H1 (cell line): Measurements from ENCODE around the gene SURF1. TPM values are rescaled to one million over a fixed set of nuclear protein-coding genes. Genes with fewer than 3 reads are reported as not detected.
A peak's percentile ranks its signal among the peaks of the same experiment; 100 is the strongest.

Experiments used
- CTCF ChIA-PET: fragments of 300-600 bp; sonication (Branson Sonifier 250); formaldehyde crosslinking; loops from one replicate; lab custom pipeline; 2021; ENCODE audit not compliant: partially characterized antibody; lab: Charles Lee
- POLR2A ChIA-PET: fragments of 300-600 bp; sonication (Branson Sonifier 250); formaldehyde crosslinking; loops from one replicate; lab custom pipeline; 2021; ENCODE audit warnings: inconsistent platforms; ENCODE audit not compliant: partially characterized antibody; lab: Charles Lee
- DNase-seq, 2 experiments: peaks; one replicate each; pipeline versions ENCODE4 v3.0.0 to v3.0.0-alpha.2; 2010 to 2022; ENCODE audit warnings: low spot score in 2 of 2, low read depth in 1 of 2, mixed read lengths in 1 of 2
- FAIRE-seq: peaks from 2 replicates; lab custom pipeline; 2011; peaks lifted over from hg19 to GRCh38; lab: Jason Lieb, UNC
- H2AFZ ChIP-seq: 2 replicates; pipeline ENCODE4 v1.8.1; 2012; ENCODE audit warnings: low read length, inconsistent platforms
- H2AK5ac ChIP-seq: 2 replicates; pipeline ENCODE4 v1.6.1; 2013; ENCODE audit warnings: low read depth, low read length
- H2BK120ac ChIP-seq: replicated peaks from 2 replicates; pipeline ENCODE3; 2013; ENCODE audit warnings: low read depth, low read length, inconsistent platforms
- H2BK12ac ChIP-seq: 2 replicates; pipeline ENCODE4 v1.6.1; 2013; ENCODE audit warnings: low read depth, low read length
- H2BK15ac ChIP-seq: 2 replicates; pipeline ENCODE4 v1.6.1; 2013; ENCODE audit warnings: low read length
- H2BK20ac ChIP-seq: 2 replicates; pipeline ENCODE4 v1.6.1; 2013; ENCODE audit warnings: low read length
- H2BK5ac ChIP-seq: 2 replicates; pipeline ENCODE4 v1.6.1; 2013; ENCODE audit warnings: low read depth, low read length
- H3K14ac ChIP-seq: 2 replicates; pipeline ENCODE4 v1.6.1; 2013; ENCODE audit warnings: inconsistent platforms; ENCODE audit not compliant: insufficient read length
- H3K18ac ChIP-seq: 2 replicates; pipeline ENCODE4 v1.6.1; 2013; ENCODE audit warnings: low read length; ENCODE audit errors: extremely low read depth
- H3K23ac ChIP-seq: 2 replicates; pipeline ENCODE4 v1.6.1; 2013; ENCODE audit warnings: inconsistent platforms; ENCODE audit not compliant: insufficient read length
- H3K23me2 ChIP-seq: 2 replicates; pipeline ENCODE4 v1.6.1; 2013; ENCODE audit warnings: low read depth, low read length
- H3K27ac ChIP-seq: 2 replicates; pipeline ENCODE4 v1.6.1; 2011; ENCODE audit warnings: low read depth, low read length, inconsistent platforms
- H3K27me3 ChIP-seq, 4 experiments: replicated peaks in 1 of 4; 1 replicate in 1 of 4; 2 replicates in 3 of 4; pipeline versions ENCODE4 v1.6.1 to v1.8.1; 2011 to 2013; ENCODE audit warnings: low read length in 3 of 4, mild to moderate bottlenecking in 3 of 4, inconsistent platforms in 2 of 4, mixed read lengths in 2 of 4, moderate library complexity in 1 of 4; ENCODE audit not compliant: control insufficient read depth in 3 of 4, insufficient read depth in 3 of 4; ENCODE audit errors: extremely low read depth in 1 of 4
- H3K36me3 ChIP-seq, 4 experiments: 2 replicates each; pipeline versions ENCODE4 v1.6.1 to v1.8.1; 2011 to 2013; ENCODE audit warnings: mild to moderate bottlenecking in 4 of 4, low read length in 3 of 4, moderate library complexity in 2 of 4, control low read depth in 1 of 4, inconsistent platforms in 1 of 4; ENCODE audit not compliant: insufficient read depth in 4 of 4, control insufficient read depth in 2 of 4
- H3K4ac ChIP-seq: replicated peaks from 2 replicates; pipeline ENCODE3; 2013; ENCODE audit warnings: low read length, low read depth, mixed read lengths, inconsistent platforms; ENCODE audit not compliant: insufficient read length
- H3K4me1 ChIP-seq, 4 experiments: replicated peaks in 1 of 4; 1 replicate in 1 of 4; 2 replicates in 3 of 4; pipeline versions ENCODE4 v1.6.1 to v1.8.1; 2011 to 2013; ENCODE audit warnings: low read length in 3 of 4, inconsistent platforms in 2 of 4, mixed read lengths in 1 of 4; ENCODE audit not compliant: insufficient read depth in 4 of 4, control insufficient read depth in 3 of 4
- H3K4me2 ChIP-seq, 2 experiments: 2 replicates each; pipeline versions ENCODE4 v1.6.1 to v1.8.1; 2011 to 2013; ENCODE audit warnings: low read depth in 2 of 2, low read length in 2 of 2, control low read depth in 1 of 2, inconsistent platforms in 1 of 2, mild to moderate bottlenecking in 1 of 2; ENCODE audit not compliant: insufficient read depth in 1 of 2
- H3K4me3 ChIP-seq, 4 experiments: fragments of 200-600, 300-600 bp in 1 of 4; sonication (generic), shearing (Covaris generic), sonication (Bioruptor Twin) in 1 of 4; 2 replicates each; pipeline versions ENCODE4 v1.5.1 to v1.8.1; 2011 to 2016; ENCODE audit warnings: low read length in 4 of 4, low read depth in 3 of 4, control low read depth in 2 of 4, inconsistent platforms in 2 of 4, mild to moderate bottlenecking in 2 of 4, mixed read lengths in 1 of 4, moderate library complexity in 1 of 4; ENCODE audit not compliant: insufficient read depth in 2 of 4; ENCODE audit errors: extremely low read depth in 1 of 4
- H3K56ac ChIP-seq: replicated peaks from 2 replicates; pipeline ENCODE3; 2013; ENCODE audit warnings: low read depth, mild to moderate bottlenecking, mixed read lengths, low read length, inconsistent platforms; ENCODE audit not compliant: insufficient read length
- H3K79me1 ChIP-seq: 2 replicates; pipeline ENCODE4 v1.6.1; 2013; ENCODE audit warnings: low read depth, low read length, control low read depth
- H3K79me2 ChIP-seq, 2 experiments: 2 replicates each; pipeline versions ENCODE4 v1.6.1 to v1.8.1; 2012 to 2013; ENCODE audit warnings: low read length in 2 of 2, mild to moderate bottlenecking in 2 of 2, inconsistent platforms in 1 of 2; ENCODE audit not compliant: insufficient read depth in 2 of 2, control insufficient read depth in 1 of 2
- H3K9ac ChIP-seq, 4 experiments: replicated peaks in 1 of 4; 1 replicate in 1 of 4; 2 replicates in 3 of 4; pipeline versions ENCODE4 v1.6.1 to v1.8.1; 2011 to 2013; ENCODE audit warnings: low read depth in 3 of 4, low read length in 3 of 4, control low read depth in 2 of 4, mild to moderate bottlenecking in 2 of 4, moderate library complexity in 2 of 4, inconsistent platforms in 1 of 4; ENCODE audit errors: extremely low read depth in 1 of 4
- H3K9me3 ChIP-seq, 2 experiments: 2 replicates each; pipeline versions ENCODE4 v1.6.1 to v1.8.1; 2012 to 2013; ENCODE audit warnings: mild to moderate bottlenecking in 2 of 2, moderate library complexity in 2 of 2, control low read depth in 1 of 2, inconsistent platforms in 1 of 2, low read depth in 1 of 2, low read length in 1 of 2, mixed read lengths in 1 of 2; ENCODE audit not compliant: insufficient read depth in 2 of 2
- H4K20me1 ChIP-seq, 2 experiments: replicated peaks in 1 of 2; 2 replicates each; pipeline versions ENCODE3 to v1.8.1; 2011 to 2013; ENCODE audit warnings: inconsistent platforms in 2 of 2, low read length in 2 of 2, mild to moderate bottlenecking in 1 of 2; ENCODE audit not compliant: insufficient read depth in 2 of 2, control insufficient read depth in 1 of 2
- H4K5ac ChIP-seq: 2 replicates; pipeline ENCODE4 v1.6.1; 2013; ENCODE audit warnings: low read length, low read depth, mixed read lengths, inconsistent platforms; ENCODE audit not compliant: insufficient read length
- H4K8ac ChIP-seq: 2 replicates; pipeline ENCODE4 v1.8.0; 2013; ENCODE audit warnings: mild to moderate bottlenecking, moderate library complexity, low read length, inconsistent platforms; ENCODE audit not compliant: insufficient read depth; ENCODE audit errors: extremely low read depth
- H4K91ac ChIP-seq: replicated peaks from 2 replicates; pipeline ENCODE3; 2013; ENCODE audit warnings: low read length, mixed read lengths, inconsistent platforms; ENCODE audit not compliant: insufficient read length
- ASH2L ChIP-seq: fragments of 200-600, 300-600 bp; sonication (generic); IDR thresholded peaks from one replicate; pipeline ENCODE4 v1.7.1; 2017; ENCODE audit warnings: low read length
- CHD1 ChIP-seq: IDR thresholded peaks from 2 replicates; pipeline ENCODE4 v1.6.1; 2012; ENCODE audit warnings: low read depth, low read length, improper control_type of control experiment
- CTCF ChIP-seq, 3 experiments: IDR thresholded peaks; 1 replicate in 2 of 3; 2 replicates in 1 of 3; pipeline versions ENCODE4 v1.5.1 to v1.6.1; 2011; ENCODE audit warnings: low read length in 3 of 3, mild to moderate bottlenecking in 3 of 3, inconsistent platforms in 2 of 3, low read depth in 1 of 3, moderate library complexity in 1 of 3; ENCODE audit not compliant: insufficient read depth in 1 of 3; ENCODE audit errors: control extremely low read depth in 1 of 3
- KDM4A ChIP-seq: IDR thresholded peaks from one replicate; pipeline ENCODE4 v1.7.1; 2012; ENCODE audit warnings: low read depth, mild to moderate bottlenecking, moderate library complexity, low read length, inconsistent platforms; ENCODE audit not compliant: severe bottlenecking
- RAD21 ChIP-seq, 2 experiments: IDR thresholded peaks in 1 of 2; conservative IDR thresholded peaks in 1 of 2; 2 replicates each; pipeline ENCODE4 v1.6.1; 2011; ENCODE audit warnings: low read depth in 2 of 2, low read length in 2 of 2, improper control_type of control experiment in 1 of 2, inconsistent platforms in 1 of 2, mild to moderate bottlenecking in 1 of 2, moderate library complexity in 1 of 2
- SIRT6 ChIP-seq: IDR thresholded peaks from one replicate; pipeline ENCODE4 v1.7.1; 2012; ENCODE audit warnings: low read length, inconsistent platforms
- TBP ChIP-seq: IDR thresholded peaks from 2 replicates; pipeline ENCODE4 v1.6.1; 2011; ENCODE audit warnings: low read depth, low read length, improper control_type of control experiment
- WGBS, 2 experiments: shearing (Covaris generic) in 1 of 2; methylation state at CpG; one replicate each; pipeline versions ENCODE4 v1.1.6 to v1.1.7; 2013 to 2015; ENCODE audit warnings: low lambda C conversion rate in 2 of 2, mixed read lengths in 2 of 2, inconsistent platforms in 1 of 2, low coverage in 1 of 2, missing lambda C conversion rate in 1 of 2; ENCODE audit not compliant: insufficient replicate concordance in 2 of 2, insufficient coverage in 1 of 2, insufficient read length in 1 of 2; ENCODE audit errors: extremely low coverage in 1 of 2, missing lambda C conversion rate in 1 of 2; 5-methylcytosine and 5-hydroxymethylcytosine counted together
- polyA plus RNA-seq, 7 experiments: library from polyadenylated mRNA; depleted of rRNA in 3 of 7; stranded (reverse) in 5 of 7; unstranded in 2 of 7; fragments of >200 nt in 5 of 7; fragments of 200-250 nt in 2 of 7; gene quantifications; 1 replicate in 5 of 7; 2 replicates in 1 of 7; 4 replicates in 1 of 7; pipeline versions ENCODE4 v1.2.1 to v1.2.3, GENCODE V29; 2011 to 2013; ENCODE audit warnings: missing spikeins in 2 of 7, mixed read lengths in 2 of 7
- total RNA-seq: library from RNA; stranded (reverse); fragmentation: NEBNext Ultra II Directional; extraction: Animal tissue kit (Norgen Biotek cat#: 25700); gene quantifications from 2 replicates; pipeline ENCODE4 v1.2.1, GENCODE V29; 2021

Gene SURF1
- total and polyA plus RNA-seq, 2 of the 8 experiments (the other 6 are each of a cell fraction or from before 2014, with no cell fraction given) = 43.1 to 44.7 TPM

- Histone ChIP-seq H2BK120ac (no peak overlapping the region), H2AFZ (no peak overlapping the region), H3K4ac (no peak overlapping the region), H3K4me3 (no peak overlapping the region), H4K20me1 (peaks cover 12 to 34% of the 10 kb centered on the region in 2 experiments), H4K8ac (no peak overlapping the region; the same call in 1 of the 2 replicates), H2BK5ac (0 out of 2 replicates have a peak overlapping the region, but pooled peaks have one; percentile 18), H4K91ac (no peak overlapping the region), H3K23me2 (peaks cover 3% of the 10 kb centered on the region; the same call in 1 of the 2 replicates), H3K14ac (no peak overlapping the region), H3K23ac (no peak overlapping the region), H3K4me2 (no peak overlapping the region), H3K18ac (no peak overlapping the region), H3K79me2 (peaks cover 4 to 20% of the 10 kb centered on the region in 2 experiments; a peak in 3 of 4 replicates), H3K27ac (no peak overlapping the region), H3K79me1 (peaks cover 17% of the 10 kb centered on the region), H3K9me3 (no peaks in the 10 kb centered on the region), H2BK15ac (no peak overlapping the region), H2BK12ac (no peak overlapping the region), H2BK20ac (no peak overlapping the region), H3K4me1 (peaks cover 0 to 7% (median 5%) of the 10 kb centered on the region in 4 experiments; a peak in 5 of 7 replicates), H4K5ac (no peak overlapping the region), H3K36me3 (peaks cover 31 to 70% (median 53%) of the 10 kb centered on the region in 4 experiments), H3K27me3 (no peaks in the 10 kb centered on the region), H2AK5ac (no peak overlapping the region), H3K9ac (no peak overlapping the region), H3K56ac (no peak overlapping the region)
- no peak for FAIRE-seq
- 74% methylated on average over 9 of the region's 12 CpGs; no CpG with 5 or more reads in 1 of the 2 experiments for WGBS, 2 experiments
- CTCF ChIA-PET = interaction anchor here (0.8 to 5.5 kb wide), 30 partner anchors 9 to 228 kb away, joined by 3 to 45 read pairs (median 5); partner anchors contain the start of genes SLC2A6 and SURF1
- peak in 1 of 2 experiments; percentile 76 for DNase-seq
- TF ChIP-seq KDM4A (no peak), RAD21 (IDR thresholded peaks at IDR 0.05 in 1 of 2, conservative IDR thresholded peaks at IDR 0.05 in 1 of 2; ENCODE audit: low read depth in 2 of 2, low read length in 2 of 2) (peak; percentile 19 to 33; a peak in 3 of 4 replicates), CHD1 (no peak), TBP (no peak), SIRT6 (no peak), ASH2L (no peak), CTCF (IDR thresholded peaks at IDR 0.05; ENCODE audit: control extremely low read depth in 1 of 3, insufficient read depth in 1 of 3, low read depth in 1 of 3, low read length in 3 of 3) (peak in 2 of 3 experiments; percentile 81 to 86; a peak in 3 of 4 replicates)
- POLR2A ChIA-PET = interaction anchor here (0.8 to 14.8 kb wide), 6 partner anchors 11 to 119 kb away, joined by 3 to 303 read pairs (median 6); partner anchors contain the start of genes ADAMTS13, MED22, RPL7A and SURF1
Observed at GRCh38 chr9:133342069-133342406, 14.2 kb downstream of the SURF1 start.
